CD14-positive monocyte (primary cell): ENCODE results near the gene RAPGEF6. TPM values are rescaled to one million over a fixed set of nuclear protein-coding genes. Genes with fewer than 3 reads are reported as not detected.

ENCODE experiments used
- DNase-seq, 3 donors: peaks; one replicate each; pipeline ENCODE4 v3.0.0-alpha.2; 2011 to 2022
- H2AFZ ChIP-seq: 2 replicates; pipeline ENCODE4 v1.6.0; 2012; ENCODE audit warnings: mild to moderate bottlenecking, low read depth, low read length, inconsistent platforms; ENCODE audit not compliant: insufficient read depth, poor library complexity, severe bottlenecking
- H3K27ac ChIP-seq, 2 donors: 1 replicate in 1 of 2; 2 replicates in 1 of 2; pipeline ENCODE4 v1.5.1; 2012 to 2013; ENCODE audit warnings: low read length in 2 of 2, control low read depth in 1 of 2, inconsistent platforms in 1 of 2, low read depth in 1 of 2, mild to moderate bottlenecking in 1 of 2
- H3K27me3 ChIP-seq, 2 donors: one replicate each; pipeline versions ENCODE4 v1.6.0 to v1.6.1; 2011 to 2013; ENCODE audit warnings: low read length in 2 of 2; ENCODE audit not compliant: control insufficient read depth in 2 of 2, insufficient read depth in 2 of 2
- H3K36me3 ChIP-seq, 2 donors: replicated peaks in 1 of 2; 1 replicate in 1 of 2; 2 replicates in 1 of 2; pipeline versions ENCODE4 v1.5.1 to v1.6.1; 2012 to 2013; ENCODE audit warnings: low read length in 2 of 2, control low read depth in 1 of 2, inconsistent platforms in 1 of 2, mild to moderate bottlenecking in 1 of 2; ENCODE audit not compliant: insufficient read depth in 2 of 2, control insufficient read depth in 1 of 2
- H3K4me1 ChIP-seq, 2 donors: 1 replicate in 1 of 2; 2 replicates in 1 of 2; pipeline versions ENCODE4 v1.5.1 to v1.6.1; 2012 to 2013; ENCODE audit warnings: low read length in 2 of 2, control low read depth in 1 of 2, inconsistent platforms in 1 of 2, mild to moderate bottlenecking in 1 of 2, moderate library complexity in 1 of 2; ENCODE audit not compliant: insufficient read depth in 2 of 2, control insufficient read depth in 1 of 2
- H3K4me2 ChIP-seq: replicated peaks from 2 replicates; pipeline ENCODE3; 2012; ENCODE audit warnings: low read length, moderate library complexity, mild to moderate bottlenecking; ENCODE audit not compliant: poor library complexity, severe bottlenecking; ENCODE audit errors: extremely low read depth
- H3K4me3 ChIP-seq, 3 experiments: fragments of 200-600 bp in 1 of 3; sonication (generic) in 1 of 3; replicated peaks in 1 of 3; 1 replicate in 2 of 3; 2 replicates in 1 of 3; pipeline ENCODE4 v1.5.1; 2011 to 2013; ENCODE audit warnings: low read length in 3 of 3, mild to moderate bottlenecking in 3 of 3, control low read depth in 2 of 3, low read depth in 2 of 3, inconsistent platforms in 1 of 3, moderate library complexity in 1 of 3
- H3K79me2 ChIP-seq: 2 replicates; pipeline ENCODE4 v1.6.0; 2012; ENCODE audit warnings: mild to moderate bottlenecking, control low read depth, inconsistent platforms, low read length, moderate library complexity; ENCODE audit not compliant: insufficient read depth
- H3K9ac ChIP-seq: 2 replicates; pipeline ENCODE4 v1.6.0; 2017; ENCODE audit warnings: low read length, mild to moderate bottlenecking; ENCODE audit not compliant: insufficient read depth, poor library complexity, severe bottlenecking
- H3K9me3 ChIP-seq, 2 donors: replicated peaks in 1 of 2; 1 replicate in 1 of 2; 2 replicates in 1 of 2; pipeline versions ENCODE4 v1.5.1 to v1.6.1; 2012 to 2013; ENCODE audit warnings: low read length in 2 of 2, control low read depth in 1 of 2; ENCODE audit not compliant: control insufficient read depth in 1 of 2, insufficient read depth in 1 of 2
- H4K20me1 ChIP-seq: 2 replicates; pipeline ENCODE4 v1.6.0; 2012; ENCODE audit warnings: mild to moderate bottlenecking, low read length, control low read depth, moderate library complexity; ENCODE audit not compliant: insufficient read depth
- H3K27ac Mint-ChIP-seq, 7 donors: one replicate each; pipeline ENCODE4 v1.8.0; 2020; ENCODE audit warnings: mild to moderate bottlenecking in 7 of 7, mixed read lengths in 7 of 7, moderate library complexity in 6 of 7, inconsistent platforms in 2 of 7
- H3K27me3 Mint-ChIP-seq, 3 donors: one replicate each; pipeline ENCODE4 v1.8.0; 2021 to 2022; ENCODE audit warnings: low read depth in 3 of 3, mild to moderate bottlenecking in 3 of 3, mixed read lengths in 3 of 3, moderate library complexity in 3 of 3, inconsistent platforms in 1 of 3
- H3K36me3 Mint-ChIP-seq, 2 donors: one replicate each; pipeline ENCODE4 v1.8.0; 2020; ENCODE audit warnings: mixed read lengths in 2 of 2, inconsistent platforms in 1 of 2, mild to moderate bottlenecking in 1 of 2
- H3K4me1 Mint-ChIP-seq: one replicate; pipeline ENCODE4 v1.8.0; 2020; ENCODE audit warnings: mild to moderate bottlenecking, mixed read lengths
- H3K4me3 Mint-ChIP-seq, 2 donors: one replicate each; pipeline ENCODE4 v1.8.0; 2020; ENCODE audit warnings: mild to moderate bottlenecking in 2 of 2, mixed read lengths in 2 of 2, moderate library complexity in 1 of 2
- H3K9me3 Mint-ChIP-seq, 7 donors: one replicate each; pipeline ENCODE4 v1.8.0; 2020 to 2022; ENCODE audit warnings: mixed read lengths in 7 of 7, mild to moderate bottlenecking in 6 of 7, moderate library complexity in 6 of 7, inconsistent platforms in 2 of 7
- WGBS: methylation state at CpG from one replicate; pipeline ENCODE4 v1.1.5; 2013; ENCODE audit warnings: missing lambda C conversion rate; ENCODE audit not compliant: insufficient coverage; 5-methylcytosine and 5-hydroxymethylcytosine counted together
- intact Hi-C, 2 donors: fragments of 100-400 bp; cut with micrococcal nuclease; formaldehyde crosslinking; loops; one replicate each; pipeline versions ENCODE4 v1.15.0 to v1.15.1; 2023
- polyA plus RNA-seq, 3 donors: library from polyadenylated mRNA; depleted of rRNA in 1 of 3; unstranded in 2 of 3; stranded (reverse) in 1 of 3; fragments of 300-500 nt in 2 of 3; fragments of >200 nt in 1 of 3; fragmentation: Illumina TruSeq in 2 of 3; gene quantifications; 1 replicate in 2 of 3; 2 replicates in 1 of 3; pipeline ENCODE4 v1.2.3, GENCODE V29; 2012 to 2021
- TF ChIP-seq, protein P1 (sequence below): fragments of 200-600 bp; IDR thresholded peaks from one replicate; pipeline ENCODE4 v1.8.0; 2022; ENCODE audit warnings: antibody characterized with exemption, mild to moderate bottlenecking

Gene RAPGEF6
- polyA plus RNA-seq, 3 donors: 2.9 to 4.8 (median 4.8) TPM

DNA sequence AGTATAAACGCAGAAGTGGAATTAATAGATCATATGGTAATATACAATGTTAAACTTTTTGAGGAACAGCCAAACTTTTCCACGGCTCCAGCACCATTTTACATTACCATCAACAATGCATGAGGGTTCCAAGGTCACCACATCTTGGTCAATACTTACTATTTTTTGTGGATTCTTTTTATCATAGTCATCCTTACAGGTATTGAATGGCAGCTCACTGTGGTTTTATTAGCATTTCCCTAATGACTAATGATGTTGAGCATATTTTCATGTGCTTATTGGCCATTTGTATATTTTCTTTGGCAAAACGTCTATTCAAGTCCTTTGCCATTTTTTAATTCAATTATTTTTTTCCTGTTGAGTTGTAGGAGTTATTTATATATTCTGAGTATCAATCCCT, 14.1 kb upstream of the RAPGEF6 start:
- peaks cover 13% of the 10 kb centered on the region for H3K79me2 ChIP-seq
- peaks cover 57 to 79% of the 10 kb centered on the region in 2 donors for H3K36me3 ChIP-seq
- TF ChIP-seq, protein P1, sequence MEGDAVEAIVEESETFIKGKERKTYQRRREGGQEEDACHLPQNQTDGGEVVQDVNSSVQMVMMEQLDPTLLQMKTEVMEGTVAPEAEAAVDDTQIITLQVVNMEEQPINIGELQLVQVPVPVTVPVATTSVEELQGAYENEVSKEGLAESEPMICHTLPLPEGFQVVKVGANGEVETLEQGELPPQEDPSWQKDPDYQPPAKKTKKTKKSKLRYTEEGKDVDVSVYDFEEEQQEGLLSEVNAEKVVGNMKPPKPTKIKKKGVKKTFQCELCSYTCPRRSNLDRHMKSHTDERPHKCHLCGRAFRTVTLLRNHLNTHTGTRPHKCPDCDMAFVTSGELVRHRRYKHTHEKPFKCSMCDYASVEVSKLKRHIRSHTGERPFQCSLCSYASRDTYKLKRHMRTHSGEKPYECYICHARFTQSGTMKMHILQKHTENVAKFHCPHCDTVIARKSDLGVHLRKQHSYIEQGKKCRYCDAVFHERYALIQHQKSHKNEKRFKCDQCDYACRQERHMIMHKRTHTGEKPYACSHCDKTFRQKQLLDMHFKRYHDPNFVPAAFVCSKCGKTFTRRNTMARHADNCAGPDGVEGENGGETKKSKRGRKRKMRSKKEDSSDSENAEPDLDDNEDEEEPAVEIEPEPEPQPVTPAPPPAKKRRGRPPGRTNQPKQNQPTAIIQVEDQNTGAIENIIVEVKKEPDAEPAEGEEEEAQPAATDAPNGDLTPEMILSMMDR: no peak
- H2AFZ ChIP-seq: no peak overlapping the region
- H3K4me3 ChIP-seq: no peak overlapping the region
- H3K9ac ChIP-seq: no peak overlapping the region
- H3K4me1 ChIP-seq: peaks cover 12 to 17% of the 10 kb centered on the region in 2 donors
- no peaks in the 10 kb centered on the region for H3K27me3 ChIP-seq
- DNase-seq: no peak
- no peak overlapping the region for H3K27ac ChIP-seq
- Mint-ChIP-seq H3K4me3 (no peak overlapping the region), H3K36me3 (peaks cover 60 to 67% of the 10 kb centered on the region in 2 donors), H3K4me1 (peaks cover 12% of the 10 kb centered on the region), H3K9me3 (no peaks in the 10 kb centered on the region), H3K27ac (no peak overlapping the region), H3K27me3 (peaks cover 0 to 1% (median 0%) of the 10 kb centered on the region in 3 donors)
- H3K9me3 ChIP-seq: no peaks in the 10 kb centered on the region
- intact Hi-C loops: no loop called here
- H3K4me2 ChIP-seq: no peak overlapping the region
- H4K20me1 ChIP-seq: no peaks in the 10 kb centered on the region
- WGBS: no CpG with 5 or more reads among the region's 3 CpGs

DNA sequence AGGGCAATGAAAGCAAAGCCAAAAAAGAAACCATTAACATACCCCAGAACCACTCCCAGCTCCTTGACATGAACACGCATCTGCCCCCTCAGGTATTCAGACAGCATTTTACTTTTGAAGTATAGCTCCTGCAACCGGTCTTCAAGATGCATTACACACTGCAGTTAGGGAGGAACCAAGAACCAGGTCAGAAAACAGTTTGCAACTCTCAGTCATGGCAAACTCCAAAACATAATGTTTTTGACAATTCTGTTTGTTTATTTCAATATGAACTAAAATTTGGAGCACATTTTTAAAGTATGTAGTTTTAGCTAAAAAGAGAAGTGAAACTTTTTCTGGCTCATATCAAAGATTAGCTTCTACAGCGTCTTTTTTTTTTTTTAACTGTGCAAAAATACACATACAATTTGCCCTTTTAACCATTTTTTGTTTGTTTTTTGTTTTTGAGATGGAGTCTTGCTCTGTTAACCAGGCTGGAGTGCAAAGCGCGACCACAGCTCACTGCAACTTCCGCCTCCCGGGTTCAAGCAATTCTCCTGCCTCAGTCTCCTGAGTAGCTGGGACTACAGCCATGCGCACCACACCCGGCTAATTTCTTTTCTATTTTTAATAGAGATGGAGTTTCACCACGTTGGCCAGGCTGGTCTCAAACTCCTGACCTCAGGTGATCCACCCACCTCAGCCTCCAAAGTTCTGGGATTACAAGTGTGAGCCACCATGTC, 12.2 kb upstream of the RAPGEF6 start:
- Histone ChIP-seq H3K27ac (peak overlapping the region; percentile 22 to 61), H3K4me1 (peaks cover 12 to 17% of the 10 kb centered on the region in 2 donors), H3K27me3 (no peaks in the 10 kb centered on the region), H3K4me3 (peak overlapping the region in 1 of 3 experiments; percentile 35), H3K36me3 (peaks cover 52 to 75% of the 10 kb centered on the region in 2 donors), H4K20me1 (no peaks in the 10 kb centered on the region), H3K9ac (no peak overlapping the region), H2AFZ (no peak overlapping the region), H3K4me2 (peak overlapping the region; percentile 43), H3K9me3 (no peaks in the 10 kb centered on the region), H3K79me2 (peaks cover 7% of the 10 kb centered on the region)
- intact Hi-C loops: no loop called here
- DNase-seq: no peak
- Mint-ChIP-seq H3K27me3 (peaks cover 0 to 1% (median 1%) of the 10 kb centered on the region in 3 donors), H3K27ac (peak overlapping the region; percentile 66 to 87 (median 85)), H3K4me3 (peak overlapping the region; percentile 63 to 81), H3K4me1 (peaks cover 12% of the 10 kb centered on the region), H3K36me3 (peaks cover 55 to 56% of the 10 kb centered on the region in 2 donors), H3K9me3 (no peaks in the 10 kb centered on the region)
- TF ChIP-seq, protein P1: no peak
- WGBS: 0% methylated on average over 1 of the region's 10 CpGs
